Thyroid gland (tissue), 4 donors: ENCODE results near the gene SEC24D.

Source experiments
- CTCF ChIP-seq, 6 experiments: fragments of 200-600 bp in 3 of 6; fragments of 450-650 bp in 3 of 6; sonication (generic) in 3 of 6; IDR thresholded peaks; one replicate each; pipeline ENCODE4 v1.5.1; 2016 to 2019; ENCODE audit warnings: antibody characterized with exemption in 6 of 6, mild to moderate bottlenecking in 2 of 6, inconsistent platforms in 1 of 6, moderate library complexity in 1 of 6
- POLR2A ChIP-seq, 2 donors: fragments of 450-650 bp; IDR thresholded peaks; one replicate each; pipeline ENCODE4 v1.6.1; 2017; ENCODE audit warnings: antibody characterized with exemption in 2 of 2, mild to moderate bottlenecking in 2 of 2, moderate library complexity in 1 of 2

GRCh38 chr4:118834960-118835569, 861 bp downstream of the SEC24D start:
- TF ChIP-seq CTCF (IDR thresholded peaks at IDR 0.05) (no peak), POLR2A (IDR thresholded peaks at IDR 0.05) (peak; percentile 41 to 91)
